ENCODE measurements around the gene ZNRF3. TPM values are rescaled to one million over a fixed set of nuclear protein-coding genes. Genes with fewer than 3 reads are reported as not detected.

Gene ZNRF3
- total and polyA plus RNA-seq, 8 donors = 2.4 to 6.8 (median 3.9) TPM

GRCh38 chr22:29093030-29093429 is 209.7 kb downstream of the ZNRF3 start:
- intact Hi-C loops (cut with DNase I) = no loop called here
- WGBS, 2 donors = 96 to 100% methylated on average over 1 of the region's 1 CpG
- Histone ChIP-seq H3K9me3 (no peaks in the 10 kb centered on the region), H3K27ac (no peak overlapping the region), H3K27me3 (no peaks in the 10 kb centered on the region), H3K4me3 (no peak overlapping the region), H3K36me3 (no peaks in the 10 kb centered on the region), H3K4me1 (peaks cover 0 to 10% (median 5%) of the 10 kb centered on the region in 3 donors)
- DNase-seq (no peak), ATAC-seq (no peak), FAIRE-seq (no peak)
- TF ChIP-seq, protein P1, sequence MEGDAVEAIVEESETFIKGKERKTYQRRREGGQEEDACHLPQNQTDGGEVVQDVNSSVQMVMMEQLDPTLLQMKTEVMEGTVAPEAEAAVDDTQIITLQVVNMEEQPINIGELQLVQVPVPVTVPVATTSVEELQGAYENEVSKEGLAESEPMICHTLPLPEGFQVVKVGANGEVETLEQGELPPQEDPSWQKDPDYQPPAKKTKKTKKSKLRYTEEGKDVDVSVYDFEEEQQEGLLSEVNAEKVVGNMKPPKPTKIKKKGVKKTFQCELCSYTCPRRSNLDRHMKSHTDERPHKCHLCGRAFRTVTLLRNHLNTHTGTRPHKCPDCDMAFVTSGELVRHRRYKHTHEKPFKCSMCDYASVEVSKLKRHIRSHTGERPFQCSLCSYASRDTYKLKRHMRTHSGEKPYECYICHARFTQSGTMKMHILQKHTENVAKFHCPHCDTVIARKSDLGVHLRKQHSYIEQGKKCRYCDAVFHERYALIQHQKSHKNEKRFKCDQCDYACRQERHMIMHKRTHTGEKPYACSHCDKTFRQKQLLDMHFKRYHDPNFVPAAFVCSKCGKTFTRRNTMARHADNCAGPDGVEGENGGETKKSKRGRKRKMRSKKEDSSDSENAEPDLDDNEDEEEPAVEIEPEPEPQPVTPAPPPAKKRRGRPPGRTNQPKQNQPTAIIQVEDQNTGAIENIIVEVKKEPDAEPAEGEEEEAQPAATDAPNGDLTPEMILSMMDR (IDR thresholded peaks at IDR 0.05) = no peak

GRCh38 chr22:29093501-29094300 is 210.3 kb downstream of the ZNRF3 start:
- TF ChIP-seq, protein P1 (IDR thresholded peaks at IDR 0.05) = no peak
- no peak overlapping the region for H3K4me3 ChIP-seq
- FAIRE-seq (no peak), ATAC-seq (peak in 3 of 4 donors; percentile 31 to 34 (median 32)), DNase-seq (no peak)
- peak overlapping the region in 1 of 4 donors; percentile 25 for H3K27ac ChIP-seq
- H3K27me3 ChIP-seq = no peaks in the 10 kb centered on the region
- WGBS, 2 donors = 83% methylated on average over 4 of the region's 4 CpGs
- H3K4me1 ChIP-seq = peaks cover 0 to 10% (median 5%) of the 10 kb centered on the region in 3 donors
- intact Hi-C loops (cut with DNase I) = no loop called here
- H3K9me3 ChIP-seq = no peaks in the 10 kb centered on the region
- H3K36me3 ChIP-seq = no peaks in the 10 kb centered on the region

GRCh38 chr22:29095459-29095858 is 212.1 kb downstream of the ZNRF3 start:
- no peaks in the 10 kb centered on the region for H3K9me3 ChIP-seq
- intact Hi-C loops (cut with DNase I) = no loop called here
- DNase-seq (no peak), ATAC-seq (no peak), FAIRE-seq (no peak)
- H3K4me1 ChIP-seq = peaks cover 0 to 10% (median 5%) of the 10 kb centered on the region in 3 donors
- no peaks in the 10 kb centered on the region for H3K36me3 ChIP-seq
- 72 to 96% methylated on average over 2 of the region's 2 CpGs for WGBS, 2 donors
- TF ChIP-seq, protein P1 (IDR thresholded peaks at IDR 0.05) = no peak
- no peak overlapping the region for H3K27ac ChIP-seq
- H3K4me3 ChIP-seq = no peak overlapping the region
- no peaks in the 10 kb centered on the region for H3K27me3 ChIP-seq

- Histone ChIP-seq H3K27me3 (no peaks in the 10 kb centered on the region), H3K27ac (peak overlapping the region in 3 of 4 donors; percentile 2 to 59 (median 27)), H3K4me3 (no peak overlapping the region), H3K36me3 (no peaks in the 10 kb centered on the region), H3K4me1 (peaks cover 0 to 10% (median 5%) of the 10 kb centered on the region in 3 donors), H3K9me3 (no peaks in the 10 kb centered on the region)
- TF ChIP-seq, protein P1 (IDR thresholded peaks at IDR 0.05) = no peak
- intact Hi-C loops (cut with DNase I) = no loop called here
- WGBS, 2 donors = 56 to 58% methylated on average over 13 of the region's 13 CpGs
- peak in 3 of 4 donors; percentile 54 to 85 (median 78) for ATAC-seq
- FAIRE-seq = no peak
- DNase-seq = peak in 1 of 6 donors; percentile 34
Observed at GRCh38 chr22:29096736-29097669, 213.6 kb downstream of the ZNRF3 start.
